Measurements from ENCODE around the gene EIPR1.
A peak's percentile ranks its signal among the peaks of the same experiment; 100 is the strongest.

EIPR1 gene

GRCh38 chr2:3292416-3292815 is 85.2 kb downstream of the EIPR1 start:
- no peaks in the 10 kb centered on the region for H3K9me3 ChIP-seq
- no peak for TF ChIP-seq CTCF (IDR thresholded peaks at IDR 0.05; ENCODE audit: low read depth, low read length)
- peaks cover 51% of the 10 kb centered on the region for H3K4me1 ChIP-seq
- no peaks in the 10 kb centered on the region for H3K27me3 ChIP-seq
- H3K36me3 ChIP-seq, result peaks cover 2% of the 10 kb centered on the region; the same call in 1 of the 2 replicates
- DNase-seq, result no peak
- no peak overlapping the region for H3K4me3 ChIP-seq (ENCODE audit: low read depth, low read length)

- DNase-seq, result no peak
- no peaks in the 10 kb centered on the region for H3K9me3 ChIP-seq
- no peak for TF ChIP-seq CTCF (IDR thresholded peaks at IDR 0.05; ENCODE audit: low read depth, low read length)
- peaks cover 2% of the 10 kb centered on the region; the same call in 1 of the 2 replicates for H3K36me3 ChIP-seq
- no peak overlapping the region for H3K4me3 ChIP-seq (ENCODE audit: low read depth, low read length)
- H3K4me1 ChIP-seq, result peaks cover 45% of the 10 kb centered on the region
- H3K27me3 ChIP-seq, result no peaks in the 10 kb centered on the region
Measured at GRCh38 chr2:3291750-3292149, 85.9 kb downstream of the EIPR1 start.

GRCh38 chr2:3291113-3291512 is 86.5 kb downstream of the EIPR1 start:
- Histone ChIP-seq H3K36me3 (peaks cover 2% of the 10 kb centered on the region; the same call in 1 of the 2 replicates), H3K4me3 (ENCODE audit: low read depth, low read length) (no peak overlapping the region), H3K4me1 (peaks cover 43% of the 10 kb centered on the region), H3K9me3 (no peaks in the 10 kb centered on the region), H3K27me3 (no peaks in the 10 kb centered on the region)
- no peak for TF ChIP-seq CTCF (IDR thresholded peaks at IDR 0.05; ENCODE audit: low read depth, low read length)
- no peak for DNase-seq

GRCh38 chr2:3290655-3291054 is 87.0 kb downstream of the EIPR1 start:
- Histone ChIP-seq H3K4me3 (ENCODE audit: low read depth, low read length) (no peak overlapping the region), H3K36me3 (peaks cover 2% of the 10 kb centered on the region; the same call in 1 of the 2 replicates), H3K9me3 (no peaks in the 10 kb centered on the region), H3K4me1 (peaks cover 43% of the 10 kb centered on the region), H3K27me3 (no peaks in the 10 kb centered on the region)
- peak; percentile 40 for DNase-seq
- no peak for TF ChIP-seq CTCF (IDR thresholded peaks at IDR 0.05; ENCODE audit: low read depth, low read length)

GRCh38 chr2:3289971-3290370 is 87.6 kb downstream of the EIPR1 start:
- no peaks in the 10 kb centered on the region for H3K9me3 ChIP-seq
- no peak overlapping the region for H3K4me3 ChIP-seq (ENCODE audit: low read depth, low read length)
- DNase-seq, result no peak

More at GRCh38 chr2:3289971-3290370, 87.6 kb downstream of the EIPR1 start:
- TF ChIP-seq CTCF (IDR thresholded peaks at IDR 0.05; ENCODE audit: low read depth, low read length), result no peak
- H3K27me3 ChIP-seq, result no peaks in the 10 kb centered on the region
- H3K4me1 ChIP-seq, result peaks cover 43% of the 10 kb centered on the region
- H3K36me3 ChIP-seq, result peaks cover 2% of the 10 kb centered on the region; the same call in 1 of the 2 replicates
